Erythroblast (primary cell): ENCODE data around the gene DHX30.

ENCODE experiments used
- GATA1 ChIP-seq: IDR thresholded peaks from 2 replicates; pipeline ENCODE4 v1.6.1; 2011; ENCODE audit warnings: low read depth, mild to moderate bottlenecking, control low read depth, low read length, moderate library complexity
- POLR2A ChIP-seq: IDR thresholded peaks from 2 replicates; pipeline ENCODE4 v1.6.1; 2011; ENCODE audit warnings: mild to moderate bottlenecking, low read length

GRCh38 chr3:47865192-47865591 lies 62.3 kb downstream of the DHX30 start:
- TF ChIP-seq POLR2A (no peak), GATA1 (no peak)
